Fibroblast of mammary gland (primary cell): ENCODE data around the gene RELA.

Experiments used
- DNase-seq: peaks from one replicate; pipeline ENCODE4 v3.0.0-alpha.2; 2010; ENCODE audit warnings: low read depth
- H3K4me3 ChIP-seq: 2 replicates; pipeline ENCODE4 v1.5.1; 2011; ENCODE audit warnings: low read depth, mild to moderate bottlenecking, low read length, moderate library complexity; ENCODE audit not compliant: control insufficient read depth
- TF ChIP-seq, protein P1 (sequence below): conservative IDR thresholded peaks from 2 replicates; pipeline ENCODE4 v1.5.1; 2011; ENCODE audit warnings: low read depth, low read length, inconsistent platforms; ENCODE audit not compliant: control insufficient read depth, insufficient read depth

Gene RELA

GRCh38 chr11:65629579-65629978 is 33.1 kb downstream of the RELA start:
- DNase-seq: no peak
- TF ChIP-seq, protein P1, sequence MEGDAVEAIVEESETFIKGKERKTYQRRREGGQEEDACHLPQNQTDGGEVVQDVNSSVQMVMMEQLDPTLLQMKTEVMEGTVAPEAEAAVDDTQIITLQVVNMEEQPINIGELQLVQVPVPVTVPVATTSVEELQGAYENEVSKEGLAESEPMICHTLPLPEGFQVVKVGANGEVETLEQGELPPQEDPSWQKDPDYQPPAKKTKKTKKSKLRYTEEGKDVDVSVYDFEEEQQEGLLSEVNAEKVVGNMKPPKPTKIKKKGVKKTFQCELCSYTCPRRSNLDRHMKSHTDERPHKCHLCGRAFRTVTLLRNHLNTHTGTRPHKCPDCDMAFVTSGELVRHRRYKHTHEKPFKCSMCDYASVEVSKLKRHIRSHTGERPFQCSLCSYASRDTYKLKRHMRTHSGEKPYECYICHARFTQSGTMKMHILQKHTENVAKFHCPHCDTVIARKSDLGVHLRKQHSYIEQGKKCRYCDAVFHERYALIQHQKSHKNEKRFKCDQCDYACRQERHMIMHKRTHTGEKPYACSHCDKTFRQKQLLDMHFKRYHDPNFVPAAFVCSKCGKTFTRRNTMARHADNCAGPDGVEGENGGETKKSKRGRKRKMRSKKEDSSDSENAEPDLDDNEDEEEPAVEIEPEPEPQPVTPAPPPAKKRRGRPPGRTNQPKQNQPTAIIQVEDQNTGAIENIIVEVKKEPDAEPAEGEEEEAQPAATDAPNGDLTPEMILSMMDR: no peak
- no peak overlapping the region for H3K4me3 ChIP-seq

GRCh38 chr11:65627202-65627601 is 35.5 kb downstream of the RELA start:
- no peak for DNase-seq
- H3K4me3 ChIP-seq: no peak overlapping the region
- TF ChIP-seq, protein P1: no peak

DNA sequence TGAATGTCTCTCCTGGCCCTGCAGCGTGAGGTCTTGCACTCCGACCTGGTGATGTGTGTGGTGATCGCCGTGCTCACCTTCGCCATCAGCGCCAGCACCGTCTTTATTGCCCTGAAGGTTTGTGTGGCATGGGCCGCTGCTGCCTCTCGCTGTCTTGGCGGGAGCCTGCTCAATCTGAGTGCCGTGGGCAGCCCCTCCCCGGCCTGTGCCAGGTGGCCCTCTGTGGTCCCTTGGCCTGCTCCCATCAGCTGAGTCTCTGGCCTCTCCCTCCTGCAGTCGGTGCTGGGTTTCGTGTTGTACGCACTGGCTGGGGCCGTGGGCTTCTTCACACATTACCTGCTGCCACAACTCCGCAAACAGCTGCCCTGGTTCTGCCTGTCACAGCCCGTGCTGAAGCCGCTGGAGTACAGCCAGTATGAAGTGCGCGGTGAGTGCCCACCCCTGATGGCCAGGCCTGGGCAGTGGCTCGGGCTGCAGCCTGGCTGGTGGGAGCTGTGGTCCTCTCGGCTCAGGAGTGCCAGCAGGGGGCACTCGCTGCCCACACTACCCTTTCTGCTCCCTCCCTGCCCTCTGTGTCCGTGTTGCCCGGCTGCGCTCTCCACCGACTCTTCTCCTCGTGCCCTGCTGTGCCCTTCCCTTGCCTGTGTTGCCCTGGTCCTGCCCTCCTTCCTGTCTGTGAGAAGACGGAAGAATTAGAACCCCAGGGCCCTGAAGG is 36.9 kb downstream of the RELA start:
- DNase-seq: peak; percentile 41
- H3K4me3 ChIP-seq: no peak overlapping the region
- TF ChIP-seq, protein P1: peak; percentile 39

DNA sequence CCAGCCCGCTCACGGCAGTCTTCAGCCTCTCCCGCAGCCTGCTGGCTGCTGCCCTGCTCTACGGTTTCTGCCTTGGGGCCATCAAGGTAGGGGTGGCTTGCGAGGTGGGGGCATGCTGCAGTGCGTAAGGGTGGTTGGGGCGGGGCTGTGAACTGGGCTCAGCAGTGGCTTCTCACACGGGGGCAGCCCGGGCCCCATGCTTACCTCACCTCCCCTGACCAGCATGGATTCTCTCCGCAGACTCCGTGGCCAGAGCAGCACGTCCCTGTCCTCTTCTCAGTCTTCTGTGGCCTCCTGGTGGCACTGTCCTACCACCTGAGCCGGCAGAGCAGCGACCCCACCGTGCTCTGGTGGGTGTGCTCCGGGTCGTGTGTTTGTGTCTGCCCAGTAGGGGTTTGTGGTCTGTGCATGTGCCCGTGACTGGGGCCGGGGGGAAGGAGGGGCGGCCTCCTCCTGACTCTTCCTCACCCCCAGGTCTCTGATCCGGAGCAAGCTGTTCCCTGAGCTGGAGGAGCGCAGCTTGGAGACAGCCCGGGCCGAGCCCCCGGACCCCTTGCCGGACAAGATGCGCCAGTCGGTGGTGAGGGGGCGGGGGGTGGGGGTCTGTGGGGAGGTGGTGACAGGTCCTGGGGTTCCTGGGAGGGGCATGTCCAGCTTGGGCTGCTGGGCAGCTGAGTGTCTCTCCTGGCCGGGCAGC is 37.6 kb downstream of the RELA start:
- H3K4me3 ChIP-seq: no peak overlapping the region
- DNase-seq: no peak
- TF ChIP-seq, protein P1: no peak

GRCh38 chr11:65623852-65624616 is 38.7 kb downstream of the RELA start:
- H3K4me3 ChIP-seq: no peak overlapping the region
- TF ChIP-seq, protein P1: no peak
- DNase-seq: no peak

DNA sequence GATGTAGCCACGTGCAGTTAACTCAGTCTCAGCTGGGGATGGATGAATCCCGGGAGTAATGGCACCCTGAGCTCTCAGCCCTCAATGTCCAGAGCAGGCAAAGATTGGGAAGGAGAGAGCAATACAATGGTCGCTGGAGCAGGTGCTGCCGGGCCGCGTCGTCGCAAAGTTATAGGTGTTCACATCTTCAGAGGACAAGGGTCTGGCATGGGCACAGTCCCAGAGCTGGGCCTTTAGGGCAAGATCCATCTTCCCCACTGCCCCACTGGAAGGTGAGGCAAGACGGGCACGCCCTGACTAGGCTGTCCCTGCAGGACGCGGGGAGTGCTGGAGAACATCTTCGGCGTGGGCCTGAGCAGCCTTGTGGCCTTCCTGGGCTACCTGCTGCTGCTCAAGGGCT is 39.5 kb downstream of the RELA start:
- TF ChIP-seq, protein P1: no peak
- no peak overlapping the region for H3K4me3 ChIP-seq

More for the DNA sequence above, 39.5 kb downstream of the RELA start:
- DNase-seq: no peak
